HepG2 (cell line): ENCODE results near the gene CADPS2. TPM values are rescaled to one million over a fixed set of nuclear protein-coding genes. Genes with fewer than 3 reads are reported as not detected.
A peak's percentile ranks its signal among the peaks of the same experiment; 100 is the strongest.

Experiments
- ATAC-seq: fragments of 200-7000 bp; cut with Tn5 transposase; 3 replicates; pipeline ENCODE4 v1.9.1; 2020; ENCODE audit warnings: mild to moderate bottlenecking, moderate library complexity
- BruUV-seq: library from RNA; stranded (reverse); fragments of 400-500 nt; replicated peaks from 2 replicates; lab custom pipeline; 2021; lab: Mats Ljungman, UMichigan
- CTCF ChIA-PET: fragments of 300-600 bp; formaldehyde crosslinking; extraction: SDS; loops from one replicate; lab custom pipeline; 2021; ENCODE audit warnings: low total read pairs, inconsistent platforms, low intra/inter-chr PET ratio; lab: Yijun Ruan, JAX
- POLR2A ChIA-PET: fragments of 350-600 bp; sonication (Branson Sonifier 250); formaldehyde crosslinking; loops from one replicate; lab custom pipeline; 2020; ENCODE audit warnings: antibody characterized with exemption, inconsistent platforms; lab: Yijun Ruan, JAX
- DNase-seq: peaks from one replicate; pipeline ENCODE4 v3.0.0-alpha.2; 2015; ENCODE audit warnings: low spot score
- FAIRE-seq: peaks from 3 replicates; lab custom pipeline; 2011; peaks lifted over from hg19 to GRCh38; lab: Jason Lieb, UNC
- H2AFZ ChIP-seq: one replicate; pipeline ENCODE4 v1.6.1; 2011; ENCODE audit warnings: low read length, inconsistent platforms
- H3K27ac ChIP-seq: fragments of 300-600 bp; 3 replicates; pipeline ENCODE4 v1.8.0; 2011; ENCODE audit warnings: mixed run types, mild to moderate bottlenecking, mixed read lengths, low read length, inconsistent platforms; ENCODE audit not compliant: insufficient read depth; ENCODE audit errors: extremely low read length
- H3K27me3 ChIP-seq, 2 experiments: fragments of 200-600 bp in 1 of 2; 2 replicates in 1 of 2; 3 replicates in 1 of 2; pipeline versions ENCODE4 v1.6.0 to v1.8.0; 2011; ENCODE audit warnings: low read length in 2 of 2, mild to moderate bottlenecking in 2 of 2, moderate library complexity in 2 of 2, inconsistent platforms in 1 of 2; ENCODE audit not compliant: insufficient read depth in 2 of 2, control insufficient read depth in 1 of 2
- H3K36me3 ChIP-seq, 2 experiments: fragments of 200-600 bp in 1 of 2; replicated peaks in 1 of 2; 2 replicates in 1 of 2; 3 replicates in 1 of 2; pipeline versions ENCODE4 v1.5.1 to v1.8.0; 2011; ENCODE audit warnings: low read length in 2 of 2, inconsistent platforms in 1 of 2; ENCODE audit not compliant: insufficient read depth in 2 of 2, control insufficient read depth in 1 of 2
- H3K4me1 ChIP-seq: 2 replicates; pipeline ENCODE4 v1.5.1; 2012; ENCODE audit warnings: low read length, inconsistent platforms; ENCODE audit not compliant: insufficient read depth
- H3K4me2 ChIP-seq: 2 replicates; pipeline ENCODE4 v1.6.0; 2011; ENCODE audit warnings: low read depth, low read length, inconsistent platforms
- H3K4me3 ChIP-seq, 3 experiments: fragments of 200-600 bp in 1 of 3; sonication (generic), shearing (Covaris generic) in 1 of 3; replicated peaks in 1 of 3; 2 replicates each; pipeline ENCODE4 v1.5.1; 2011 to 2016; ENCODE audit warnings: low read length in 3 of 3, inconsistent platforms in 2 of 3, low read depth in 2 of 3, mild to moderate bottlenecking in 2 of 3, control low read depth in 1 of 3, mixed read lengths in 1 of 3; ENCODE audit not compliant: insufficient read depth in 1 of 3
- H3K79me2 ChIP-seq: one replicate; pipeline ENCODE4 v1.6.1; 2011; ENCODE audit warnings: low read length, inconsistent platforms; ENCODE audit not compliant: insufficient read depth
- H3K9ac ChIP-seq: 2 replicates; pipeline ENCODE4 v1.6.0; 2011; ENCODE audit warnings: mild to moderate bottlenecking, low read depth, low read length, inconsistent platforms; ENCODE audit not compliant: insufficient read depth
- H3K9me3 ChIP-seq: 2 replicates; pipeline ENCODE4 v1.5.1; 2012; ENCODE audit warnings: mild to moderate bottlenecking, low read length
- H4K20me1 ChIP-seq: 2 replicates; pipeline ENCODE4 v1.6.0; 2011; ENCODE audit warnings: inconsistent platforms, mild to moderate bottlenecking, low read length, moderate library complexity; ENCODE audit not compliant: insufficient read depth
- AGO2 ChIP-seq: fragments of 200-400 bp; formaldehyde crosslinking; optimal IDR thresholded peaks from 2 replicates; pipeline ENCODE3; 2017; ENCODE audit warnings: mild to moderate bottlenecking, low read depth, low read length, moderate library complexity
- CTCF ChIP-seq: sonication (generic); formaldehyde crosslinking; IDR thresholded peaks from 2 replicates; pipeline ENCODE4 v1.5.0; 2020; ENCODE audit warnings: mild to moderate bottlenecking, missing genetic modification reagents, moderate library complexity
- EZH2 ChIP-seq: conservative IDR thresholded peaks from 2 replicates; pipeline ENCODE4 v1.6.1; 2012; ENCODE audit warnings: mild to moderate bottlenecking, low read depth, low read length, moderate library complexity
- NFYC ChIP-seq: IDR thresholded peaks from 2 replicates; pipeline ENCODE4 v1.6.1; 2016; ENCODE audit warnings: missing genetic modification reagents, missing compliant biosample characterization
- UBTF ChIP-seq: sonication (generic); formaldehyde crosslinking; IDR thresholded peaks from 2 replicates; pipeline ENCODE4 v1.4.0; 2020; ENCODE audit warnings: mild to moderate bottlenecking, missing genetic modification reagents
- ZFP82 ChIP-seq: sonication (generic); formaldehyde crosslinking; IDR thresholded peaks from 2 replicates; pipeline ENCODE4 v1.5.1; 2020; ENCODE audit warnings: mild to moderate bottlenecking, missing genetic modification reagents, borderline replicate concordance
- ZNF687 ChIP-seq: sonication (generic); formaldehyde crosslinking; IDR thresholded peaks from 2 replicates; pipeline ENCODE4 v1.5.1; 2020; ENCODE audit warnings: mild to moderate bottlenecking, missing genetic modification reagents, moderate library complexity
- ZSCAN21 ChIP-seq: sonication (generic); formaldehyde crosslinking; IDR thresholded peaks from 2 replicates; pipeline ENCODE4 v1.8.0; 2022; ENCODE audit warnings: mild to moderate bottlenecking, missing genetic modification reagents, moderate library complexity, borderline replicate concordance
- WGBS: methylation state at CpG from one replicate; pipeline ENCODE4 v1.1.6; 2017; ENCODE audit warnings: low lambda C conversion rate; 5-methylcytosine and 5-hydroxymethylcytosine counted together
- in situ Hi-C: cut with HindIII; loops from 2 replicates; pipeline ENCODE4 v1.10.0; 2017; ENCODE audit warnings: low pct_unique_long_range_greater_than_20kb; ENCODE audit not compliant: extremely low pct_ligation_motif_present
- intact Hi-C: fragments of 100-400 bp; cut with micrococcal nuclease; formaldehyde crosslinking; loops from one replicate; pipeline ENCODE4 v1.10.0; 2022; ENCODE audit not compliant: unreplicated experiment
- polyA plus RNA-seq, 8 experiments: library from polyadenylated mRNA; depleted of rRNA in 3 of 8; stranded (reverse) in 7 of 8; unstranded in 1 of 8; fragments of >200 nt; fragmentation: Illumina TruSeq in 4 of 8; extraction: Trizol in 4 of 8; gene quantifications; 2 replicates each; pipeline versions ENCODE4 v1.2.1 to v1.2.3, GENCODE V29; 2011 to 2016; ENCODE audit warnings: low read depth in 4 of 8, missing spikeins in 1 of 8, mixed read lengths in 1 of 8; ENCODE audit not compliant: insufficient read depth in 1 of 8
- total RNA-seq, 5 experiments: library from RNA; depleted of rRNA; stranded (reverse); fragments of >200 nt; fragmentation: Illumina TruSeq; extraction: Trizol; gene quantifications; 2 replicates each; pipeline ENCODE4 v1.2.3, GENCODE V29; 2016; ENCODE audit warnings: low read depth in 1 of 5

CADPS2 gene
- total and polyA plus RNA-seq, 2 of the 13 experiments (the other 11 are each of a cell fraction or from before 2014, with no cell fraction given) = 17.6 to 43.8 TPM

- Histone ChIP-seq H3K36me3 (no peaks in the 10 kb centered on the region), H3K4me2 (peak overlapping the region; percentile 54), H3K27ac (no peak overlapping the region), H2AFZ (no peak overlapping the region), H3K27me3 (peaks cover 11 to 85% of the 10 kb centered on the region in 2 experiments)
- WGBS = 14% methylated on average over 31 of the region's 61 CpGs
- DNase-seq (no peak), ATAC-seq (peak; percentile 57)
- TF ChIP-seq ZFP82 (CRISPR knock-in tag) (no peak), ZNF687 (peak; percentile 39), AGO2 (no peak), NFYC (CRISPR knock-in tag) (no peak), EZH2 (peak; percentile 32), UBTF (CRISPR knock-in tag) (0 out of 2 replicates have a peak, but pooled peaks have one; percentile 37), CTCF (CRISPR knock-in tag) (0 out of 2 replicates have a peak, but pooled peaks have one; percentile 5), ZSCAN21 (no peak)
- TF ChIP-seq, all 625 proteins: peak for 4
- no peak for FAIRE-seq
- no peaks in the 10 kb centered on the region for H3K79me2 ChIP-seq
- H3K4me1 ChIP-seq = peaks cover 28% of the 10 kb centered on the region
- ChIA-PET POLR2A (no interaction called here), CTCF (no interaction called here)
- no peaks in the 10 kb centered on the region for H4K20me1 ChIP-seq
- BruUV-seq = no TSS peak
- H3K9ac ChIP-seq = no peak overlapping the region
- intact Hi-C loops = no loop called here
- in situ Hi-C loops = no loop called here
- peak overlapping the region; percentile 49 to 65 (median 58) for H3K4me3 ChIP-seq
- H3K9me3 ChIP-seq = no peaks in the 10 kb centered on the region
Observed at GRCh38 chr7:122310119-122311021, 575.9 kb downstream of the CADPS2 start.
